H9 (cell line): ENCODE measurements around the gene ASCC2. TPM values are rescaled to one million over a fixed set of nuclear protein-coding genes. Genes with fewer than 3 reads are reported as not detected.

Source experiments
- DNase-seq: peaks from one replicate; pipeline ENCODE4 v3.0.0-alpha.2; 2017
- H2AFZ ChIP-seq: one replicate; pipeline ENCODE4 v1.6.1; 2013; ENCODE audit warnings: mild to moderate bottlenecking, low read length, control low read depth, moderate library complexity
- H2AK5ac ChIP-seq: 2 replicates; pipeline ENCODE4 v1.6.1; 2013; ENCODE audit warnings: low read length, control low read depth, mixed read lengths; ENCODE audit not compliant: insufficient read length
- H2BK120ac ChIP-seq: one replicate; pipeline ENCODE4 v1.6.1; 2013; ENCODE audit warnings: low read depth, mild to moderate bottlenecking, low read length, control low read depth, inconsistent platforms; ENCODE audit not compliant: poor library complexity, severe bottlenecking
- H2BK12ac ChIP-seq: 2 replicates; pipeline ENCODE4 v1.6.1; 2013; ENCODE audit warnings: low read length, control low read depth, mixed read lengths, low read depth; ENCODE audit not compliant: insufficient read length
- H2BK15ac ChIP-seq: 2 replicates; pipeline ENCODE4 v1.6.1; 2013; ENCODE audit warnings: low read depth, low read length, control low read depth
- H2BK20ac ChIP-seq: one replicate; pipeline ENCODE4 v1.6.1; 2013; ENCODE audit warnings: low read depth, mild to moderate bottlenecking, low read length, control low read depth, inconsistent platforms; ENCODE audit not compliant: poor library complexity, severe bottlenecking
- H2BK5ac ChIP-seq: 2 replicates; pipeline ENCODE4 v1.6.1; 2013; ENCODE audit warnings: low read length, control low read depth, mixed read lengths; ENCODE audit not compliant: insufficient read length
- H3K14ac ChIP-seq: 2 replicates; pipeline ENCODE4 v1.6.1; 2013; ENCODE audit warnings: low read length, control low read depth; ENCODE audit not compliant: insufficient read depth
- H3K18ac ChIP-seq: 2 replicates; pipeline ENCODE4 v1.6.1; 2013; ENCODE audit warnings: low read depth, mild to moderate bottlenecking, mixed read lengths, low read length, control low read depth; ENCODE audit not compliant: insufficient read length
- H3K23ac ChIP-seq: 2 replicates; pipeline ENCODE4 v1.6.1; 2013; ENCODE audit warnings: low read length, control low read depth, mixed read lengths, low read depth; ENCODE audit not compliant: insufficient read length
- H3K23me2 ChIP-seq: 2 replicates; pipeline ENCODE4 v1.6.1; 2013; ENCODE audit warnings: low read depth, mild to moderate bottlenecking, mixed read lengths, low read length, control low read depth; ENCODE audit not compliant: insufficient read length, poor library complexity, severe bottlenecking
- H3K27ac ChIP-seq: 2 replicates; pipeline ENCODE4 v1.5.1; 2013; ENCODE audit warnings: low read length, control low read depth, mixed read lengths, low read depth; ENCODE audit not compliant: insufficient read length
- H3K27me3 ChIP-seq: 2 replicates; pipeline ENCODE4 v1.6.1; 2013; ENCODE audit warnings: low read length, control low read depth, inconsistent platforms; ENCODE audit not compliant: insufficient read depth
- H3K4ac ChIP-seq: 2 replicates; pipeline ENCODE4 v1.6.1; 2013; ENCODE audit warnings: low read depth, mild to moderate bottlenecking, control low read depth, inconsistent platforms, low read length, moderate library complexity
- H3K4me1 ChIP-seq: 2 replicates; pipeline ENCODE4 v1.6.1; 2013; ENCODE audit warnings: low read length, control low read depth, inconsistent platforms; ENCODE audit not compliant: insufficient read depth
- H3K4me2 ChIP-seq: 2 replicates; pipeline ENCODE4 v1.6.1; 2013; ENCODE audit warnings: low read length, control low read depth, mixed read lengths; ENCODE audit not compliant: insufficient read length, insufficient read depth
- H3K56ac ChIP-seq: 2 replicates; pipeline ENCODE4 v1.6.1; 2013; ENCODE audit warnings: low read depth, mild to moderate bottlenecking, mixed read lengths, low read length, control low read depth; ENCODE audit not compliant: insufficient read length
- H3K79me1 ChIP-seq: 2 replicates; pipeline ENCODE4 v1.6.1; 2013; ENCODE audit warnings: low read depth, mild to moderate bottlenecking, moderate library complexity, low read length, control low read depth, inconsistent platforms; ENCODE audit not compliant: insufficient read depth, poor library complexity, severe bottlenecking
- H3K79me2 ChIP-seq: 2 replicates; pipeline ENCODE4 v1.6.1; 2013; ENCODE audit warnings: low read length, control low read depth, inconsistent platforms; ENCODE audit not compliant: insufficient read depth
- H3K9ac ChIP-seq: 2 replicates; pipeline ENCODE4 v1.6.1; 2013; ENCODE audit warnings: low read length, control low read depth, mixed read lengths; ENCODE audit not compliant: insufficient read length; ENCODE audit errors: extremely low read depth
- H3K9me3 ChIP-seq: one replicate; pipeline ENCODE4 v1.6.1; 2013; ENCODE audit warnings: low read depth, low read length, inconsistent platforms; ENCODE audit not compliant: control insufficient read depth
- H3T11ph ChIP-seq: one replicate; pipeline ENCODE4 v1.6.1; 2013; ENCODE audit warnings: mild to moderate bottlenecking, low read length, control low read depth, inconsistent platforms
- H4K20me1 ChIP-seq: one replicate; pipeline ENCODE4 v1.6.1; 2013; ENCODE audit not compliant: control insufficient read depth, insufficient read length, insufficient read depth
- H4K5ac ChIP-seq: 2 replicates; pipeline ENCODE4 v1.6.1; 2013; ENCODE audit warnings: low read depth, mild to moderate bottlenecking, mixed read lengths, low read length, control low read depth; ENCODE audit not compliant: insufficient read length
- H4K8ac ChIP-seq: replicated peaks from 2 replicates; pipeline ENCODE4 v1.6.1; 2013; ENCODE audit warnings: low read length, control low read depth, mixed read lengths, low read depth; ENCODE audit not compliant: insufficient read length
- H4K91ac ChIP-seq: 2 replicates; pipeline ENCODE4 v1.6.1; 2013; ENCODE audit warnings: low read depth, mild to moderate bottlenecking, moderate library complexity, mixed read lengths, low read length, control low read depth; ENCODE audit not compliant: insufficient read length
- H3K27ac Mint-ChIP-seq, 3 experiments: 2 replicates in 2 of 3; 3 replicates in 1 of 3; pipeline ENCODE4 v1.8.0; 2020 to 2021; ENCODE audit warnings: mixed read lengths in 3 of 3, mild to moderate bottlenecking in 1 of 3, moderate library complexity in 1 of 3
- H3K27me3 Mint-ChIP-seq: 2 replicates; pipeline ENCODE4 v1.8.0; 2021; ENCODE audit warnings: low read depth, mild to moderate bottlenecking, moderate library complexity, mixed read lengths
- H3K36me3 Mint-ChIP-seq, 3 experiments: 2 replicates in 2 of 3; 3 replicates in 1 of 3; pipeline ENCODE4 v1.8.0; 2020 to 2021; ENCODE audit warnings: low read depth in 3 of 3, mixed read lengths in 3 of 3; ENCODE audit not compliant: insufficient read depth in 1 of 3
- H3K4me1 Mint-ChIP-seq, 2 experiments: 2 replicates each; pipeline ENCODE4 v1.8.0; 2020; ENCODE audit warnings: mixed read lengths in 2 of 2
- H3K4me3 Mint-ChIP-seq, 2 experiments: 2 replicates in 1 of 2; 3 replicates in 1 of 2; pipeline ENCODE4 v1.8.0; 2020 to 2021; ENCODE audit warnings: mild to moderate bottlenecking in 2 of 2, mixed read lengths in 2 of 2, moderate library complexity in 1 of 2
- H3K9me3 Mint-ChIP-seq, 2 experiments: 2 replicates in 1 of 2; 3 replicates in 1 of 2; pipeline ENCODE4 v1.8.0; 2020; ENCODE audit warnings: mild to moderate bottlenecking in 2 of 2, mixed read lengths in 2 of 2, moderate library complexity in 1 of 2
- CTCF ChIP-seq: fragments of 200-600 bp; sonication (generic); conservative IDR thresholded peaks from 3 replicates; pipeline ENCODE4 v1.8.0; 2021; ENCODE audit warnings: antibody characterized with exemption, mild to moderate bottlenecking
- WGBS: extraction: QIAGEN DNeasy Blood & Tissue Kit; methylation state at CpG from one replicate; pipeline ENCODE4 v1.1.7; 2013; ENCODE audit warnings: missing lambda C conversion rate, low lambda C conversion rate, mixed read lengths; ENCODE audit not compliant: insufficient read length; ENCODE audit errors: extremely low coverage; 5-methylcytosine and 5-hydroxymethylcytosine counted together
- total RNA-seq: library from RNA; stranded (reverse); gene quantifications from 2 replicates; pipeline ENCODE4 v1.2.1, GENCODE V29; 2021

The ASCC2 gene
- total RNA-seq, 1 experiment from 2014 or later: 48.2 TPM

GRCh38 chr22:29797351-29797750, 40.7 kb downstream of the ASCC2 start:
- H2BK120ac ChIP-seq: no peak overlapping the region
- Mint-ChIP-seq H3K27me3 (no peaks in the 10 kb centered on the region), H3K4me1 (peaks cover 6 to 16% of the 10 kb centered on the region in 2 experiments), H3K9me3 (no peaks in the 10 kb centered on the region), H3K36me3 (peaks cover 0 to 56% (median 6%) of the 10 kb centered on the region in 3 experiments; a peak in 4 of 7 replicates), H3K4me3 (no peak overlapping the region), H3K27ac (no peak overlapping the region; a peak in 1 of 7 replicates)
- no peak overlapping the region for H3K23ac ChIP-seq
- no peak overlapping the region for H2BK15ac ChIP-seq
- no peak for TF ChIP-seq CTCF
- DNase-seq: no peak
- H3K79me1 ChIP-seq: no peaks in the 10 kb centered on the region
- WGBS: no CpG with 5 or more reads among the region's 3 CpGs
- H3K4me2 ChIP-seq: no peak overlapping the region
- no peaks in the 10 kb centered on the region for H4K20me1 ChIP-seq
- no peak overlapping the region for H3K18ac ChIP-seq
- H2BK5ac ChIP-seq: no peak overlapping the region
- H3K79me2 ChIP-seq: no peaks in the 10 kb centered on the region
- H3K27me3 ChIP-seq: no peaks in the 10 kb centered on the region
- H3K23me2 ChIP-seq: no peaks in the 10 kb centered on the region
- H3K56ac ChIP-seq: no peak overlapping the region
- no peak overlapping the region for H3K4ac ChIP-seq
- H3K27ac ChIP-seq: no peak overlapping the region
- no peak overlapping the region for H3K9ac ChIP-seq
- H3K14ac ChIP-seq: no peak overlapping the region
- no peak overlapping the region for H4K8ac ChIP-seq
- H2AFZ ChIP-seq: no peak overlapping the region
- no peaks in the 10 kb centered on the region for H3K9me3 ChIP-seq
- H3K4me1 ChIP-seq: no peaks in the 10 kb centered on the region
- no peak overlapping the region for H4K91ac ChIP-seq
- H2BK12ac ChIP-seq: no peak overlapping the region
- H3T11ph ChIP-seq: no peak overlapping the region
- no peak overlapping the region for H2BK20ac ChIP-seq
- no peak overlapping the region for H4K5ac ChIP-seq
- H2AK5ac ChIP-seq: no peak overlapping the region
